Mammary epithelial cell (primary cell): ENCODE results near the gene PLAAT5.

Experiments used
- EZH2 ChIP-seq: IDR thresholded peaks from 2 replicates; pipeline ENCODE4 v1.6.1; 2012; ENCODE audit warnings: low read length, inconsistent platforms, borderline replicate concordance
- TF ChIP-seq, protein P1 (sequence below), 2 donors: IDR thresholded peaks in 1 of 2; conservative IDR thresholded peaks in 1 of 2; 2 replicates each; pipeline ENCODE4 v1.5.1; 2011 to 2012; ENCODE audit warnings: inconsistent platforms in 2 of 2, low read length in 2 of 2, mild to moderate bottlenecking in 2 of 2, control low read depth in 1 of 2, low read depth in 1 of 2; ENCODE audit not compliant: insufficient read depth in 1 of 2; ENCODE audit errors: extremely low read depth in 1 of 2

DNA sequence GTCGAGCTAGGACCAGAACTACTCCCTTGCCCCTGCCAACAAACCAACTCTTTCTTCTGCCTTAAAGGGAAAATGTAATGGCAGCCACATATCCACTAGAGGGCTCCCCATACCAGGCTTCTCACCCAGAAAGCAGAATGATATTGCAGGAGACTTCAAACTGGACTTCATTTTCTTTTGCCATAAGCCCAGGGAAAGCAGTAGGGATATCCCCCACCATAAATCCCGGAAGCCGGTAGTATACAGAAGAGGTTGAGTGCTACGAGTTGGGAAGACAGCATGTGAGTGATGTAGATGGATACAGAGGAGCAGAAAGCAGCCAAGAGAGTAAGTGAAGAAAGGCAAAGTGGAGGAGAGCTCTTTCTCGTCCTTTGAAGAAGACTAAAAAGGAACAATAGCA, 12.1 kb downstream of the PLAAT5 start:
- TF ChIP-seq, protein P1, sequence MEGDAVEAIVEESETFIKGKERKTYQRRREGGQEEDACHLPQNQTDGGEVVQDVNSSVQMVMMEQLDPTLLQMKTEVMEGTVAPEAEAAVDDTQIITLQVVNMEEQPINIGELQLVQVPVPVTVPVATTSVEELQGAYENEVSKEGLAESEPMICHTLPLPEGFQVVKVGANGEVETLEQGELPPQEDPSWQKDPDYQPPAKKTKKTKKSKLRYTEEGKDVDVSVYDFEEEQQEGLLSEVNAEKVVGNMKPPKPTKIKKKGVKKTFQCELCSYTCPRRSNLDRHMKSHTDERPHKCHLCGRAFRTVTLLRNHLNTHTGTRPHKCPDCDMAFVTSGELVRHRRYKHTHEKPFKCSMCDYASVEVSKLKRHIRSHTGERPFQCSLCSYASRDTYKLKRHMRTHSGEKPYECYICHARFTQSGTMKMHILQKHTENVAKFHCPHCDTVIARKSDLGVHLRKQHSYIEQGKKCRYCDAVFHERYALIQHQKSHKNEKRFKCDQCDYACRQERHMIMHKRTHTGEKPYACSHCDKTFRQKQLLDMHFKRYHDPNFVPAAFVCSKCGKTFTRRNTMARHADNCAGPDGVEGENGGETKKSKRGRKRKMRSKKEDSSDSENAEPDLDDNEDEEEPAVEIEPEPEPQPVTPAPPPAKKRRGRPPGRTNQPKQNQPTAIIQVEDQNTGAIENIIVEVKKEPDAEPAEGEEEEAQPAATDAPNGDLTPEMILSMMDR (conservative IDR thresholded peaks at IDR 0.05 in 1 of 2, IDR thresholded peaks at IDR 0.05 in 1 of 2; ENCODE audit: extremely low read depth in 1 of 2, insufficient read depth in 1 of 2, low read depth in 1 of 2, low read length in 2 of 2), result peak; percentile 90 to 96
- no peak for TF ChIP-seq EZH2
